Measurements from ENCODE around the gene RCVRN. TPM values are rescaled to one million over a fixed set of nuclear protein-coding genes. Genes with fewer than 3 reads are reported as not detected.

The RCVRN gene
- total and polyA plus RNA-seq, 12 donors: 0.11 to 0.66 (median 0.29) TPM; not detected in 3

- 72 to 84% methylated on average over 5 of the region's 5 CpGs for WGBS, 2 donors
- Histone ChIP-seq H3K27ac (no peak overlapping the region), H3K27me3 (peaks cover 0 to 4% (median 0%) of the 10 kb centered on the region in 7 donors), H3K4me1 (no peaks in the 10 kb centered on the region), H3K36me3 (no peaks in the 10 kb centered on the region), H3K9me3 (peaks cover 0 to 19% (median 2%) of the 10 kb centered on the region in 11 donors), H3K4me3 (no peak overlapping the region)
- no peak for DNase-seq
- TF ChIP-seq CTCF (IDR thresholded peaks at IDR 0.05): no peak
- intact Hi-C loops (cut with DNase I): no loop called here
- no peak for ATAC-seq
Observed at GRCh38 chr17:9854255-9854654, 50.8 kb downstream of the RCVRN start.

GRCh38 chr17:9850151-9850550, 54.9 kb downstream of the RCVRN start:
- no peak for TF ChIP-seq CTCF (IDR thresholded peaks at IDR 0.05)
- intact Hi-C loops (cut with DNase I): no loop called here
- WGBS, 2 donors: 89% methylated on average over 5 of the region's 5 CpGs
- Histone ChIP-seq H3K4me3 (no peak overlapping the region), H3K4me1 (no peaks in the 10 kb centered on the region), H3K9me3 (no peaks in the 10 kb centered on the region), H3K36me3 (no peaks in the 10 kb centered on the region), H3K27ac (no peak overlapping the region), H3K27me3 (peaks cover 0 to 7% (median 0%) of the 10 kb centered on the region in 7 donors)
- ATAC-seq (no peak), DNase-seq (no peak)

Other genes starting within 250 kb of the RCVRN start
- gene DHRS7C, start 113.7 kb downstream of the RCVRN start, total RNA-seq: 100 to 1,000 TPM in 2 of 10 donors, 10 to 100 TPM in 5, 1 to 10 TPM in 2, under 1 TPM in 1; 0.51 to 180 (median 15.7) TPM
- 10 to 100 TPM; 12.6 to 44.9 TPM for gene DHRS7C, start 113.7 kb downstream of the RCVRN start, polyA plus RNA-seq
- not detected for gene GSG1L2, start 83.2 kb downstream of the RCVRN start, total RNA-seq
- not detected for gene GSG1L2, start 83.2 kb downstream of the RCVRN start, polyA plus RNA-seq
- gene GLP2R, start 79.3 kb downstream of the RCVRN start, total RNA-seq: under 1 TPM in 8 of 10 donors, not detected in 2; 0.09 to 0.41 (median 0.21) TPM
- gene GLP2R, start 79.3 kb downstream of the RCVRN start, polyA plus RNA-seq: under 1 TPM; 0.13 to 0.15 TPM

Measured in heart right ventricle (tissue), 16 donors.